ENCODE results near the gene WNT3. TPM values are rescaled to one million over a fixed set of nuclear protein-coding genes. Genes with fewer than 3 reads are reported as not detected.
A peak's percentile ranks its signal among the peaks of the same experiment; 100 is the strongest.
"Not testable (repeated sequence)": the region's sequence is repeated elsewhere in the genome, so short reads cannot be mapped to it uniquely, and the experiment has no call there.

The WNT3 gene
- total and polyA plus RNA-seq, 2 experiments from 2014 or later = 2.7 to 3.4 TPM

DNA sequence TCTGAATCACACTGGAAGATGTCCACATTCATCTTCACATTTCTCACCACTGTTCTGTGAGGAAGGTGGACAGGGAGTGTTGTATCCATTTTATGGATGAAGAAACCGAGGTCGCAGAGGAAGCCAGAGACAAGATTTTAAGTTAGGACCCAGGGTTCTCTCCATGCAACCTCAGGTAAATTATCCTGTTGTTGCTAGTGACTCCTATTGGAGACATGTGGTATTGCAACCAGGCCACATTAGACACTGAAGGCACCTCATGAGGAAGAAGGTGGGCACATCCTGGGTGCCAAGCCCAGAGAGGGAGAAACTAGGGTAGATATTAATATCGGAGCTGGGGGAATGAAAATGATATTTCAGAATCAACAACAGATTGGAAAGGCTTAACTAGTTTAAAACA, 24.3 kb upstream of the WNT3 start:
- no peaks in the 10 kb centered on the region for H3K36me3 ChIP-seq (ENCODE audit: insufficient read depth)
- Mint-ChIP-seq H3K27me3 (ENCODE audit: insufficient read depth, low read depth, poor library complexity) (peaks cover 37% of the 10 kb centered on the region), H3K4me3 (no peak overlapping the region), H3K9me3 (peaks cover 20% of the 10 kb centered on the region), H3K27ac (no peak overlapping the region), H3K36me3 (ENCODE audit: low read depth) (peaks cover 6% of the 10 kb centered on the region; the same call in 2 of the 3 replicates), H3K4me1 (no peaks in the 10 kb centered on the region)
- no peak overlapping the region for H3K4me3 ChIP-seq
- H4K20me1 ChIP-seq (replicated peaks; ENCODE audit: insufficient read depth) = no peaks in the 10 kb centered on the region
- no peaks in the 10 kb centered on the region; the same call in 1 of the 2 replicates for H3K4me1 ChIP-seq (ENCODE audit: insufficient read depth)
- no peak overlapping the region for H3K27ac ChIP-seq (ENCODE audit: low read depth)
- no peak overlapping the region for H2AFZ ChIP-seq
- no peaks in the 10 kb centered on the region; the same call in 1 of the 2 replicates for H3F3A ChIP-seq (replicated peaks; ENCODE audit: low read depth)
- TF ChIP-seq CREB1 (CRISPR knock-in tag; IDR thresholded peaks at IDR 0.05; ENCODE audit: low read depth) = no peak
- TF ChIP-seq, protein P1, sequence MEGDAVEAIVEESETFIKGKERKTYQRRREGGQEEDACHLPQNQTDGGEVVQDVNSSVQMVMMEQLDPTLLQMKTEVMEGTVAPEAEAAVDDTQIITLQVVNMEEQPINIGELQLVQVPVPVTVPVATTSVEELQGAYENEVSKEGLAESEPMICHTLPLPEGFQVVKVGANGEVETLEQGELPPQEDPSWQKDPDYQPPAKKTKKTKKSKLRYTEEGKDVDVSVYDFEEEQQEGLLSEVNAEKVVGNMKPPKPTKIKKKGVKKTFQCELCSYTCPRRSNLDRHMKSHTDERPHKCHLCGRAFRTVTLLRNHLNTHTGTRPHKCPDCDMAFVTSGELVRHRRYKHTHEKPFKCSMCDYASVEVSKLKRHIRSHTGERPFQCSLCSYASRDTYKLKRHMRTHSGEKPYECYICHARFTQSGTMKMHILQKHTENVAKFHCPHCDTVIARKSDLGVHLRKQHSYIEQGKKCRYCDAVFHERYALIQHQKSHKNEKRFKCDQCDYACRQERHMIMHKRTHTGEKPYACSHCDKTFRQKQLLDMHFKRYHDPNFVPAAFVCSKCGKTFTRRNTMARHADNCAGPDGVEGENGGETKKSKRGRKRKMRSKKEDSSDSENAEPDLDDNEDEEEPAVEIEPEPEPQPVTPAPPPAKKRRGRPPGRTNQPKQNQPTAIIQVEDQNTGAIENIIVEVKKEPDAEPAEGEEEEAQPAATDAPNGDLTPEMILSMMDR (conservative IDR thresholded peaks at IDR 0.05; ENCODE audit: low read depth in 2 of 2) = peak; percentile 58 to 87
- H3K27me3 ChIP-seq (ENCODE audit: insufficient read depth) = peaks cover 21% of the 10 kb centered on the region
- peak; percentile 66 for DNase-seq (ENCODE audit: low spot score)
- no peak for ATAC-seq
- H3K4me2 ChIP-seq = no peak overlapping the region
- H3K79me2 ChIP-seq (replicated peaks; ENCODE audit: insufficient read depth) = no peaks in the 10 kb centered on the region
- H3K9me2 ChIP-seq (ENCODE audit: insufficient read depth) = no peaks in the 10 kb centered on the region

DNA sequence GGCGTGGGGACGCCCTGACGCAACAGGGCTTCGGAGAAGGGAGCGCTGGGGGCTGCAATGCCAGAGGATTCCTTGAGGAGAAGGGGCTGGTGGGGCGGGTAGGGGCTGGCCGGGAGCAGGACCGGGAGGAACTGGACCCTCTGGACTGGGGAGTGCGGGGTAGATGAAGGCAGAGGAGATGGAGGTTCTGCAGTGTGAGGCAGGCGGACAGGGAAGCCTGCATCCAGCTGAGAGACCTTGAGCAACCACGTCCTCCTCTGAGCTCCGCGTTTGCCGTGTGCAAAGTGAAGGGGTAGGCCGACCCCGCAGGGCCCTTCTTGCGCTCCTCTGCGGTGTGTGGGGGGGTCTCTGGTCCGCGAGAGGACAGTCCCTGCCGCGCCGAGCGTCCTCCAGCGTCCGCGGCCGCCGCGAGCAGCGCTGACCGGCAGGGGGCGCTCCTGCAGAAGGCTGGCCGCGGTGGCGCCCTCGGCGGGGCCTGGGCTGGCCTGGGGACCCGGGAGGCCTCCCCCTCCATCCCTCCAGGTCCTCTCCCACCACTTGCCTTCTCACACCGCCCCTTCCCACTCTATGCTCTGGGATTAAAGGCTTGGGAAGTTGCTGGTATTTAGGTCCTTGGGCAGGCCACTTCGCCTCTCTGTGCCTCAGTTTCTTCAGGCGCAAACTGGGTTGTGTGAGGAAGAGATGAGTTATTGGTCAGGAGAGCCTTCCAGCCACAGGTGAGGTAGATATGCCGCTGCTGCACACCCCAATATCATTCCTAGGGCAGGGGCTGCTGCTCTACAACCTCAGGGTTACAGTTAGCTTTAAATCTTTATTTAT, 23.3 kb upstream of the WNT3 start:
- Histone ChIP-seq H3F3A (replicated peaks; ENCODE audit: low read depth) (no peaks in the 10 kb centered on the region; the same call in 1 of the 2 replicates), H3K36me3 (ENCODE audit: insufficient read depth) (no peaks in the 10 kb centered on the region), H3K27me3 (ENCODE audit: insufficient read depth) (peaks cover 21% of the 10 kb centered on the region), H3K4me2 (peak overlapping the region; percentile 78), H3K9me2 (ENCODE audit: insufficient read depth) (no peaks in the 10 kb centered on the region), H3K4me3 (peak overlapping the region; percentile 54), H2AFZ (peak overlapping the region; percentile 95), H3K27ac (ENCODE audit: low read depth) (no peak overlapping the region), H3K79me2 (replicated peaks; ENCODE audit: insufficient read depth) (no peaks in the 10 kb centered on the region), H4K20me1 (replicated peaks; ENCODE audit: insufficient read depth) (no peaks in the 10 kb centered on the region), H3K4me1 (ENCODE audit: insufficient read depth) (no peaks in the 10 kb centered on the region; the same call in 1 of the 2 replicates)
- H3K4me3 Mint-ChIP-seq = peak overlapping the region; percentile 50; the same call in 2 of the 3 replicates
- peaks cover 30% of the 10 kb centered on the region for H3K27me3 Mint-ChIP-seq (ENCODE audit: insufficient read depth, low read depth, poor library complexity)
- H3K9me3 Mint-ChIP-seq = peaks cover 20% of the 10 kb centered on the region
- peaks cover 6% of the 10 kb centered on the region; the same call in 2 of the 3 replicates for H3K36me3 Mint-ChIP-seq (ENCODE audit: low read depth)
- H3K27ac Mint-ChIP-seq = no peak overlapping the region
- TF ChIP-seq CREB1 (CRISPR knock-in tag; IDR thresholded peaks at IDR 0.05; ENCODE audit: low read depth) = peak; percentile 33; the same call in 1 of the 2 replicates
- TF ChIP-seq, protein P1 (conservative IDR thresholded peaks at IDR 0.05; ENCODE audit: low read depth in 2 of 2) = peak; percentile 75 to 92
- TF ChIP-seq, protein P2, sequence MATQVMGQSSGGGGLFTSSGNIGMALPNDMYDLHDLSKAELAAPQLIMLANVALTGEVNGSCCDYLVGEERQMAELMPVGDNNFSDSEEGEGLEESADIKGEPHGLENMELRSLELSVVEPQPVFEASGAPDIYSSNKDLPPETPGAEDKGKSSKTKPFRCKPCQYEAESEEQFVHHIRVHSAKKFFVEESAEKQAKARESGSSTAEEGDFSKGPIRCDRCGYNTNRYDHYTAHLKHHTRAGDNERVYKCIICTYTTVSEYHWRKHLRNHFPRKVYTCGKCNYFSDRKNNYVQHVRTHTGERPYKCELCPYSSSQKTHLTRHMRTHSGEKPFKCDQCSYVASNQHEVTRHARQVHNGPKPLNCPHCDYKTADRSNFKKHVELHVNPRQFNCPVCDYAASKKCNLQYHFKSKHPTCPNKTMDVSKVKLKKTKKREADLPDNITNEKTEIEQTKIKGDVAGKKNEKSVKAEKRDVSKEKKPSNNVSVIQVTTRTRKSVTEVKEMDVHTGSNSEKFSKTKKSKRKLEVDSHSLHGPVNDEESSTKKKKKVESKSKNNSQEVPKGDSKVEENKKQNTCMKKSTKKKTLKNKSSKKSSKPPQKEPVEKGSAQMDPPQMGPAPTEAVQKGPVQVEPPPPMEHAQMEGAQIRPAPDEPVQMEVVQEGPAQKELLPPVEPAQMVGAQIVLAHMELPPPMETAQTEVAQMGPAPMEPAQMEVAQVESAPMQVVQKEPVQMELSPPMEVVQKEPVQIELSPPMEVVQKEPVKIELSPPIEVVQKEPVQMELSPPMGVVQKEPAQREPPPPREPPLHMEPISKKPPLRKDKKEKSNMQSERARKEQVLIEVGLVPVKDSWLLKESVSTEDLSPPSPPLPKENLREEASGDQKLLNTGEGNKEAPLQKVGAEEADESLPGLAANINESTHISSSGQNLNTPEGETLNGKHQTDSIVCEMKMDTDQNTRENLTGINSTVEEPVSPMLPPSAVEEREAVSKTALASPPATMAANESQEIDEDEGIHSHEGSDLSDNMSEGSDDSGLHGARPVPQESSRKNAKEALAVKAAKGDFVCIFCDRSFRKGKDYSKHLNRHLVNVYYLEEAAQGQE (IDR thresholded peaks at IDR 0.05; ENCODE audit: unreplicated experiment) = no peak
- ATAC-seq (peak; percentile 96), DNase-seq (ENCODE audit: low spot score) (peak; percentile 78)
- no peaks in the 10 kb centered on the region for H3K4me1 Mint-ChIP-seq

DNA sequence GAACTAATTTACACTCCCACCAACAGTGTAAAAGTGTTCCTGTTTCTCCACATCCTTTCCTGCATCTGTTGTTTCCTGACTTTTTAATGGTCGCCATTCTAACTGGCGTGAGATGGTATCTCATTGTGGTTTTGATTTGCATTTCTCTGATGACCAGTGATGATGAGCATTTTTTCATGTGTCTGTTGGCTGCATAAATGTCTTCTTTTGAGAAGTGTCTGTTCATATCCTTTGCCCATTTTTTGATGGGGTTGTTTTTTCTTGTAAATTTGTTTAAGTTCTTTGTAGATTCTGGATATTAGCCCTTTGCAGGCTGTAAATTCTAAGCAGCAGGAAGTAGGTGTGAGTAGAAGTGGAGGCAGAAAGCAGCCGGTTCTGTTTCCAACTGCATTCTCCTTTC, 22.1 kb upstream of the WNT3 start:
- not testable (repeated sequence) for H3K27ac ChIP-seq (ENCODE audit: low read depth); H3K36me3 Mint-ChIP-seq (ENCODE audit: low read depth); H3K4me3 Mint-ChIP-seq; H3K79me2 ChIP-seq (replicated peaks; ENCODE audit: insufficient read depth); H3K4me1 Mint-ChIP-seq; H3K36me3 ChIP-seq (ENCODE audit: insufficient read depth); H3F3A ChIP-seq (replicated peaks; ENCODE audit: low read depth); H3K4me1 ChIP-seq (ENCODE audit: insufficient read depth); DNase-seq (ENCODE audit: low spot score); ATAC-seq; H4K20me1 ChIP-seq (replicated peaks; ENCODE audit: insufficient read depth); H2AFZ ChIP-seq; H3K4me2 ChIP-seq; H3K27ac Mint-ChIP-seq; H3K9me2 ChIP-seq (ENCODE audit: insufficient read depth); H3K4me3 ChIP-seq
- H3K27me3 ChIP-seq (ENCODE audit: insufficient read depth) = peaks cover 21% of the 10 kb centered on the region
- peaks cover 30% of the 10 kb centered on the region for H3K27me3 Mint-ChIP-seq (ENCODE audit: insufficient read depth, low read depth, poor library complexity)
- H3K9me3 Mint-ChIP-seq = peaks cover 20% of the 10 kb centered on the region
